GM21423 (cell line): ENCODE data around the gene LHFPL3.

ENCODE experiments used
- ATAC-seq: cut with Tn5 transposase; IDR thresholded peaks from one replicate; pipeline ENCODE4 v1.9.1; 2021; ENCODE audit warnings: mild to moderate bottlenecking, moderate library complexity; ENCODE audit not compliant: unreplicated experiment

The LHFPL3 gene

DNA sequence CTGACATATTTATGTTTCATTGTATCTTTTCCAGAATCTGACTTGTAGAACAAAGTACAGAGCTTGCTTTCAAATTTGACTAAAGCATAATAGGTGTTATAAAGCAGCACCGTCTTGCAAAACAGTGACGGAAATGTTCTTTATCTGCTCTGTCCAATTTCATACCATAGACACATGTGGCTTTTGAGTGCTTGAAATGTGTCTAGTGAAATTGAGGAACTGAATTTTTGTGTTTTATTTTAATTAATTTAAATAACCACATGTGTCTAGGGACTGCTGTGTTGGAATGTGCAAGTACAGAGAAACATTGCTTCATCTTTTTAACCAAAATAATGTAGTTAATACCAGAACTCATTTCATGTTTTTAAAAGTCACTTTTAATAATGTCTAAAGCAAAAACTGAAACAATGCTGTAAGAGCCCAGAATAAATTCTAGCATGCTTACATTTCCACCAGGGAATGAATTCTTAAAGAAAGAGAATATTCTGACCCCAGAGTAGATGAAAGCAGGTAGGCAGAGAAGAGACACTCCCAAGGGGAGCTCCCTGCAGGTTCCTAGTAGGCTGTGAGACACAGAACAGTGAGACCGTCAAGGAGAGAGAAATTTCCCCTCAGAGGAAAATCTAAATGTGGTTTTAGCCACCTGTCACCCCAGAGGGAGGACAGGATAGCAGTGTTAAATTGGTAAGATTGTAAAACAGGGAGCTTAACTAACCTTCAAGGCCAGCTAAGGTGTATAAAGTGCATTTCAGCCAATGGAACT, 510.3 kb downstream of the LHFPL3 start:
- peak; percentile 44 for ATAC-seq

DNA sequence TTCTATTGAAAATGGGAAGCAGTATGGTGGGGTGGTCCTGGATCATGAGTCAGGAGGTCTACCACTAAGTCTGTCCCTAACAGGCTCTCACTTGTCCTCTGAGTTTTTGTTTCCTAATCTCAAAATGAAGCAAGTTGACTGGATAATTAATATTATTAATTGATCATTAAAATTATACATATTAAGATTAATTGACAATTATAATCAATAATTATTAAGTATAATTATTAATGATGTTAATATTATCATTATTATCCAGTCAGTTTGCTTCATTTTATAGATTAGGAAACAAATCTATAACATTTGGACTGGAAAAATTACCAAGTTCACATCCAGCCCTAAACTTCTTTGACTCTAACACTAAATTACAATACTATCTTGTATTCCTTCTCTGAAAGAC, 511.4 kb downstream of the LHFPL3 start:
- ATAC-seq = no peak

DNA sequence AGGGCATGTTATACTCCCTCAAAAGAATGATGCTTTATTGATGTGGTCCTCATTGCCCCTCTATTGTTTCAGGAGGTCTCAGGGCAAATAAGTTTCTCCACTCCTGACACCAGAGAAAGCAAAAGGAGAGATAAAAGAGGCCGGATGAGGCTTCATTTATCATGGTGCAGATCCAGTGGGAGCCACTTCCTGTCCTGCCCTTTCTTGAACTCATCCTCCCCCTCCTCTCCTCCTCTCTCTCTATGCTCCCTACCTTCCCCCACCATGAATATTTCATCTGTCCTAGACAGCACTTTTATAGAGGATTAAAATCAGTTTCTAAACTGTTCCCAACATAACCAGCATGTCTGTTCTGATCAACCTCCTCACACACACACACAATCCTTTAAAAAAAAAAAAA, 513.4 kb downstream of the LHFPL3 start:
- ATAC-seq = no peak

DNA sequence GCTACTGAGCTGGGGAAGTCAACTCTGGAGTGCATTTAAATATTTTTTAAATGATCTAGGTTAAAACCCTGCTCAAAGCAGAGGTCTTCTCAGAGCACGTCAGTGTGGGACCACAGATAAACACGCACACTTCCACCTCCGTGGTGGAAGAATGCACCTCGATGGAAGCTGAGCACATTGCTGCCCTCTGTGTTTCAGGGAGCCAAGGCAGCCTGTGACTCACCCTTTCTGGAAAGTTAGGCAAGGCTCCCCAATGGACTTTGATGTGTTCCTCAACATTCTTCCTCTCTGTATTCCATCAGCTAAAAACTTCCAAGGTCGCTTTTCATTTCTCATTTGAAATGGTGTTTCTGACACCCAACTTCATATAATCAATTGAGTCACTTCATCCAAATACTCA, 514.8 kb downstream of the LHFPL3 start:
- ATAC-seq = no peak

DNA sequence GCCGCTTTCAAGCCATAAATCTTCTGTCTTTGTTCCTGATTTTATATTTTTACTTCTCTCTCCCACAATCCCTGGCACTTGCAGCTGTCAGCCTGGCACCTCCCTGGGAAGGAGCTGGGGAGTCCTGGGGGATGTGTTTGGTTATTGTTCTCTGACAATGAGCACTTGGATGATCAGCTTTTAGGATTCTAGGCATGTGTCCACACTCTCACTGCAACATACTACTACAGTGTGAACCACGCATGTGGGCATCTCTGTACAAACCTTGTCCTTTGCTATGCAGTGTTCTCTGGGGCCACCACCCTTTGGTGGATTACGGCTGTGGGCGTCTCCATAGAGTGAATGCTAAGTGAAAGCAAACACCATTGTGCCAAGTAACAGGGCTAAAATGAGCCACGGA, 517.2 kb downstream of the LHFPL3 start:
- no peak for ATAC-seq

DNA sequence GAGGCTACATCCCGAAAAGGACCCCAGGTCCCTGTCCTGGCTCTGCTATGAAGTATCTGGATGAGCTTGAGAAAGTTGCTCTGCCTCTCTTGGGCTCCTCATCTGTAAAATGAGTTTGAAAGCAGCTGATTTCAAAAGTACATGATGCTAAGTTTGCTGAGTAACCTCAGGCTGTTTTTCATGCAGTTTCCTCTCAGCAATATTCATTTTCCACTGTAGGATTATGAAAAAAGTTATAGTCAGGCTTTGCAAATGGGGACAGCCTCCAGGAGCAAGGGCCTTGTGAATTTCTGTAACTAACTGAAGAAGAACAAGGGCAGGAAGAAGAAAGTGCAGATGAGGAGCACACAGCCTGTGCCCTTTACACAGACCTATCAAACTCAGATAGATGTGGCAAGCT, 518.3 kb downstream of the LHFPL3 start:
- ATAC-seq = no peak

DNA sequence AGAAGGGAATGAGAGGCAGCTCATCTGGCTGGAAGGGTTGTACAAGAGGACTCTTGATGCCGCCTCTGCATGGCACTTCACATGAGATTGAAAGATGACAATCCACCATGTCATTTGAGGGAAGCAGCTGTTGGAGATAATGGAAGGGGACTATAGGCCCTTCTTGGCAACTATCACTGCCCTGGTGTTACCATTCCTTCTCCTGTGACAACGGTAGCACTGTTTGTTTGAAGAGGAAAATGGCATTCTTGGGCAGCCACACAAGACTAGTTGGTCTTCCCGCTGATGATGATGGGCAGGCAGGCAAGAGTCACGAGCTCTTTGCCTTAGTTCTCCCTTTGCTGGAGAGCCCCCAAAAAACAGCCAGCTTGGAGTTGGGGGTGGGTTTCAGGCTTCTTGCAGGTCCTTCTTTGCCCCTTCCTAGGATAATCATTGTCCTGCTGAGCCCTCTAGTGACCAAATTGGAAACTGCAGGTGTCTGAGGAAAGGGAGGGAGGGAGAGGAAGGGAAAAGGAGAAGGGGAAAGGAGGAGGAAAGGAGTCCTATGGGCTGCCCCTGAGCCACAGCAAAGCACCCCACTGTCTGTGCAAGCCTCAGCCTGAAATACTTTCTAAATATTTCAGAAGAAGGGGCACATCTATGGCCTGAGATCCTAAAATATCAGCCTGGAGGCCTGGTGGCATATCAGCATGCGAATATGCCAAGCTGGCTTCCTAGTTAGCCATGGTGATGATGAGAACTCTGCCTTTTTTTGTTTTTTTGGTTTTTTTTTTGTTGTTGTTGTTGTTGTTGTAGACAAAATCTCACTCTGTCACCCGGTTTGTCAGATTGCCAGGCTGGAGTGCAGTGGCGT, 520.0 kb downstream of the LHFPL3 start:
- no peak for ATAC-seq

DNA sequence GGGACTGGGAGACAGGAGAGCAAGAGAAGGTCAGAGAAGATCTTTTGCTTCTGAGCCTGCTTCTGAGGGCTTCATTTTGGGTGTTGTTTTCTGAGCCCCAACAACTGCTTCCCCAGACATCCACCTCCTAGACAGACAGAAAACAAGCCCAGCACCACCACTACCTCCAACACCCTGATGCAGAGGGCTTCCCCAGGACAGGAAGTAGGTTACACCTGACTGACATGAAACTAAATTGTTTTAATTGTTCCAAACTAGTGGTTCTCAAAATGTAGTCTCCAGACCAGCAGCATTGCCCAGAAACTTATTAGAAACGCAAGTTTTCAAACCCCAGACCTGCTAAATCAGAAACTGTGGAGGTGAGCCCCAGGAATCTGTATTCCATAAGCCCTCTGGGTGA, 522.0 kb downstream of the LHFPL3 start:
- no peak for ATAC-seq

DNA sequence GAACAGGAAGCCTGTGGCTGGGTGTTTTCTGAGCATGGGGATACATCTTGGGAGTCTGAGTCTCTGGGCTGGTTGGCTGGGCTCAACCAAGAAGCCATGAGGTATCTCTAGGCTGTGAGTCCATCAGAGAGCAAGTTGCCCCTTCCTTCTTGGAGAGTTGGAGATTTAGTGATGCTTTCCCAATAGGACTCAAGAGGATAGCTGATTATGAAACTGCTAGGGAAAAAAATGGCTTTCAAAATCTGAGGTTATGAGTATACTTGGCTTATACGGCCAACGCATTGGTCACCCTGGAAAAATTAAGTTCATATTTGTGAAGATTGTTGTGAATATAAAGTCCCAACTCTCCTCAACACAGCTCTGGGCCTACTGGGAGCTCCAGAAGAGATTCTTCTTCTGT, 522.9 kb downstream of the LHFPL3 start:
- ATAC-seq = no peak

DNA sequence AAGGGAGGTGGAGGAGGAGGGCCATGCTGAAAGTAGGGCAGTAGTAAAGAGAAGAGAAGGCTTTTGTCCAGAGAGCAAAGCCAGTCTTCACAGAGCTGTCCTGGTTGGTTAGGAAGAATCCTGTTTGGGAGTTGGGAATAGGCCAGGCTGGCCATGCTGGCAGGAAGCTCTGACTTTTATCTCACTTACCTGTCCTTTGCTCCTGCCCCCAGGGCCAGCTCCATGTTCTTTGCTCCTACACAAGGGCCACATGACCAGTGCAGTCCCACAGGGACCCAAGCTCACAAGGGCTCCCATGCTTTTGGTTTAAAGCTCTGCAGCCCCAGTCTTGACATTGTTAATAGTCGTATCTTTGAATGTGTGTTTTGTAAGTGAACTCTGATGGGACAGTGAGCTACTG, 524.0 kb downstream of the LHFPL3 start:
- no peak for ATAC-seq

DNA sequence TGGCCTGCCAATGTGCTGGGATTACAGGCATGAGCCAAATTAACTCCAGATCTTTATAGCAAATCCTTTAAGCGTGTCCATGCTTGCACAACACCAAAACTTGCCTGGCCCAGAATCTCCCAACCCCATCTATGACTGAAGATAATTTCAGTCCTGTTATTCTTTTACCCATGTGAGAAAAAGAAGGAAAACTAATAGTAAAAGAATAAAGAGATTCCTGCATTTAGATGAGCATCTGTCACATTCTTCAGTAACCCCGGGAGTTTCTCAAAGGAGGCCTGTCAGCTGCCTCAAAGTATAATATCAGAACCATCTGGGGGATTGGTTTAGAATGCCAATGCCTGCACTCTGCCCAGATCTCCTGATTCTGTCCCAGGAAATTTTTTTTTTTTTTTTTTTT, 527.5 kb downstream of the LHFPL3 start:
- ATAC-seq = no peak

DNA sequence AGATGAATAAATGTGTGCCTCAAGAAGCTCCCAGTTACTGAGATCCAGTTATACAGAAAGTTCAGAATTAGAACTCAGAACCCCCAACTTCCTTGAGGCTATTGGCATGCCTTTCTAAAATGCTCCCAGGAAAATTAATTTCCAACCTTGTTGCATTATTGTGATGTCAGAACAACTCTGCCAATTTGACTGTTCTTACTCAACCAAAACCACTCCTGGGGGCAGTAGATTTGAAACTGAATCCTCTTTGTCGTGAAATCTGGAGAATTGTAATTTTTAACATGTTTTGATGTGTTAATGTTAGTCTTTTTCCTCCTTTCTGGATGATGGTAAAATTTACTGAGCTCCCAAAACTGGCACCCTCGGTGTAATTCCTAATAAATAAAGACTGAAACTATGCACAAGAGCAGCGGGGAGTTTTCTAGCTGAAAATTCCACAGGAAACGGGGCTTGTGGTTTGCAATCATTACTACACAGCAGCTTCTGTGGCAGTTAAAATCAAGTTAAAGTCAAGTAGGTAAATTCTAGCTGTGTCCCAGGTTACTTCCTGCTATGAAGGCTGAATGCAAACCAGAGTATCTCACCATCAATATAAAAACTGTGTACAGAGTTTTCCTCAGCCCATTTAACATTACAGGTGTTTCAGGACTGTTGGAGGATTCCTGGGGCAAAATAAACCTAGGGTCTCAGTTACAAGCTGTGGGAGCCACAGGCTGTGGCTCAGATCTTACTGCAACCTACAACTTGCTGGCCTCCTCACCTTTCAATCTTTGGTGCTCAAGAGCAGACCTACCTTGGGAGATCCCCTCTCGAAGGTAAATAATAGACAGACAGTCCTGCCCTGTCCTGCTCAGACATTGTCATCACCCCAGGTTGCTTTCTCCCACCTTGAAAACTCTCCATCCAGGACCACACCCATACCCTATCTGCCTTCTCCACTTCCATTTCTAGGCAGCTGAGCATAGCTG, 529.3 kb downstream of the LHFPL3 start:
- peak; percentile 60 for ATAC-seq

DNA sequence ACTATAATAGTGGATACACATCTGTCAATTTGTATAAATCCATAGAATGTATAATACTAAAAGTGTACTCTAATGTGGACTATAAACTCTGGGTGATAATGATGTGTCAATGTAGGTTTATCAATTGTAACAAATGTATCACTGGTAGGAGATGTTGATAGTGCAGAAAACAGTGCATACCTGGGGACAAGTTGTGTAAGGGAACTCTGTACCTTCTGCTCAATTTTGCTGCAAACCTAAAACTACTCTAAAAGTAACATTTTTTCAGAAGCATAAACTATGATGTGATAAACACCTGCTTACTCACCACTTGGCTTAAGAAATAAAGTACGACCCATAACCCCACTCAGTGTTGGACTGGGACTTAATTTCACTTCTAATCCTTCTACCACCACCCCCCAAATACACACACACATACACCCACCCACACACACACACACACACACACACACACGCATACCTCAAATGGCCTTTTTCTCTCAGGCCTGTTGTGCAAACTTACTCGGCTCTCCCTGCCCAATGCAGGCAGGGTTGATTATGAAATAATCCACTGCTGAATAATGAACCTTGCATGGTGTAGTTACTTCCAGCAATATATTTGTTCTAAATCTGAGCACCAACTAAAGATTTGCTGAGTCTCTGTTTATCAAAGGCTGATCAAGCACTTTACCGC, 531.5 kb downstream of the LHFPL3 start:
- no peak for ATAC-seq

DNA sequence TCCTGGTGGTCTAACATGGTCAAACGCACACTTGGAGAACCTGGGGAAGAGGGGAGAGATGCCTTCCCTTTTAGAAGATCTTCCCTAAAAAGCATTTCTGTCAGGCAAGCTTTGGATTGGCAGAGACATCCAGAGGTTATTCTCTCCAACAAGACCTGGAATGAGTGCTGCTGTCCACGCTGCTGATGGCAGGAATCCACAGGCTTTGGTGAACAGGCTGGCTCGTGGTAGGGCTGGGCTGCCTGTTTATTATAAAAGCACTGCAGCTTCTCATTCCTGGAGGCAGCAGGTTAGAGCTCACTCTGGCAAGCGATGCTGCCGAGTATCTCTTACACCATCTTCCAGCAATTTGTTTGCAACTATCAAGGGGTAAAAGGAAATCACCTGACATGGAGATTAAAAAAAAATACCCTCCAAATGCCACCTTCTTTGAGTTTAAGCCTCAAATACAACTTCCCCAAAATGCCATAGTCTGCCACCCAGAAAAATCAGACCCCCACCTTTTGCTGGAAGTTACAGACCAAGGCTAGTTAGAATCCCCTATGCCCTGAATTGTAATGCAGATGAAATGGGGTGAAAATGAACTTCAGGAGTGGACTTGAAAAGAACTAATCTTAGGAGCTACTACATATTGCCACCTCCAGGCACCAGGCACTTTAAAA, 533.5 kb downstream of the LHFPL3 start:
- ATAC-seq = no peak

DNA sequence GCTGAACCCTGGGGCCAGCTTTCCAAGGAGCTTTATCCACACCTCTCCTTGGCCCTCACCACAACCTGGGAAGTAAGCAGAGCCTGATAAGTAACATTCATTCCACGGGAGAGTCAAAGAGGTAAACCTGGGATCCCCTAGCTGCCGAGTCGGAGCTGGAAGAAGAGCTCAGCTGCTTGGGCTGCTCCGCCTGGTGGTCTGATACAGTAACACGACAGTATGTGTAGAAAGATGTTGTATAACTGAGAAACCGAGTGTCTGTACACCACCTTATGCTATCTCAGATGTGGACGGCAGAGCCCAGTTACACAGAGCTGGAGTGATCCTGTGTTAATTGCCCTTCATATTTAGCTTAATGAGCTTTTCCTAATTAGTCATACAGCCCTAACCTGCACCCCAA, 534.3 kb downstream of the LHFPL3 start:
- no peak for ATAC-seq

DNA sequence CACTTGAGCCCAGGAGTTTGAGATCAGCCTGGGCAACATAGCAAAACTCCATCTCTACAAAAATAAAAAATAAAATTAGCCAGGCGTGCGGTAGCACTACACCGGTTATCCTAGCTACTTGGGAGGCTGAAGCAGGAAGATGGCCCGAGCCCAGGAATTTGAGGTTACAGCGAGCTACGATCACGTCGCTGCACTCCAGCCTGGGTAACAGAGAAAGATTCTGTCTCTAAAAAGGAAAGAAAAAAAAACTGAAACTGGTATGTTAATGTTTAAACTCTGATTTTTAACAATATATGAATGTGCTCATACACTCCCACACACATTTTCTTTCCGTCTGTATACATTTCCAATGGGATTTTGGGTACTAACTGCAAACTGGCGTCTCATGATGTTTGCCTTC, 545.0 kb downstream of the LHFPL3 start:
- peak; percentile 57 for ATAC-seq

DNA sequence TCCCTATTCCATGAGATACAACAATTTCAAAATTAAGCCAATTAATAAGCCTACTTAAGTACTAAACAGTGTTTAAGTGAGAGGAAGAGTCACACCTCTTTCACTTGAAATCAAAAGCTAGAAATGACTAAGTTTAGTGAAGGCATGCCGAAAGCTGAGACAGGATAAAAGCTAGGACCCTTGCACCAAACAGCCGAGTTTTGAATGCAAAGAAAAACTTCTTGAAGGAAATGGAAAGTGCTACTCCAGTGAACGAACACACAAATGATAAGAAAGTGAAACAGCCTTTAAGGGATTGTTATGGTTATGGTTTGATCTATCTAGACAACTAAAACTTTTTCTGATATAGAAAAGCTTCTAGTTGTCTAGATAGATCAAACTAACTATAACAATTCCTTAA, 550.2 kb downstream of the LHFPL3 start:
- ATAC-seq = peak; percentile 86

DNA sequence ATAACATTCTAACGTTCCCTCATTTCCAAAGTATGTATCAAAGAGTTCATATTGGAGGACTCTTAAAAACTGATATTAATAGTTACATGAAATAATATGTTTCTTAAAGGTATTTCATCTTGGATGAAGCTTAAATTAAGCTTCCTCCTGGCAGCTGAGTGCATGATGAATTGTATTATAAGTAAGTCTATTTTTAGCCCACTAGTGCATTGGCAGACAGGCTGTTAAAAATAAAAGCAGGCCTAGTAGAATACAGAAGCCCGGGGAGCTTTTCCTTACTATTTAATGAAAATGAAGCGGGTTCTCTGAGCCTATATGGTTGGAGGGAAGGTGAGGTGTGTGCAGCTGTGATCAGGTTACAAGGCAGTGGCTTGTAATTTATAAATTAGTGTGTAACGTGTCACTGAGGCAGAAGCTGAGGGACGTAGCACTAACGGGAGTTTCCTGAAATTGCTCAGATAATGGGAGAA, 554.9 kb downstream of the LHFPL3 start:
- peak; percentile 5 for ATAC-seq

DNA sequence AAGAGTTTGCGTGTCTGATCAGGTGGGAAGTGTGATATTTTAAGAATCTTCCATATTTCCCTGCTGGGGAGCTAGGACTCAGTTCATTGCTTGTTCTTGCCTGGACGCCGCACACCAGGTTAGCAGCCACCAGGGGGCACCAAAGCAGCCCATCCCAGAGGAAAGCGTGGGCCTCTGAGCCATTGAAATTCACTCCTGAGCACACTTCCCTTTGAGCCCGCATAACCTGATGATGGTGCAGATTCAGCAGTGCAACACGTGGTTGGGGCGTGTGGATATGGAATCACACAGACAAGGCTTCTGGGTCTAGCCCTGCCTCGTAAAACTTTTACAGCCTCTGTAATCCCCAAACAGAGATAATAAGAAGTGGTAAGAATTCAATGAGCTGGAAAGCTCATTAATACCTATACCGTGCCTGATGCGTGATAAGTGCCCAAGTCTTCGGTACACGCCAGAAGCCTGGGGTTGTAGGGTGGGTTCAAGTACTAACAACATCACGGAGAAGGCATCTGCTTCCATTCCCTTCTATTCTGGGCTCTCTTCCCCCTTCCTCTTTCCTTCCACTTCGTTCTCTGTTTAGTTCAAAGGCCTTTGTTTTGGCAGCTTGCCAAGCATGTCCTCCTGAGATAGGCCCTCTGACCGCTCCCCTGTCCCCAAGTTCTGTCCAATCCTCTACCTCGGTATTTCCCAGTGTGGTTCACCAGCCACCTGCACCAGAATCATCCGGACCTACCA, 555.5 kb downstream of the LHFPL3 start:
- peak; percentile 82 for ATAC-seq
